Right renal pelvis (tissue), 4 donors: ENCODE data around the gene JMJD1C. TPM values are rescaled to one million over a fixed set of nuclear protein-coding genes. Genes with fewer than 3 reads are reported as not detected.
"Not testable (repeated sequence)": the region's sequence is repeated elsewhere in the genome, so short reads cannot be mapped to it uniquely, and the experiment has no call there.

Source experiments
- DNase-seq, 4 donors: peaks; one replicate each; pipeline ENCODE4 v3.0.0-alpha.2; 2013; ENCODE audit warnings: low read depth in 4 of 4, low spot score in 3 of 4, missing footprints in 1 of 4
- polyA plus RNA-seq, 4 donors: library from polyadenylated mRNA; unstranded; fragments of 120-200 nt; gene quantifications; one replicate each; pipeline ENCODE4 v1.2.1, GENCODE V29; 2013; ENCODE audit not compliant: insufficient read length in 4 of 4

Gene JMJD1C, protein sequence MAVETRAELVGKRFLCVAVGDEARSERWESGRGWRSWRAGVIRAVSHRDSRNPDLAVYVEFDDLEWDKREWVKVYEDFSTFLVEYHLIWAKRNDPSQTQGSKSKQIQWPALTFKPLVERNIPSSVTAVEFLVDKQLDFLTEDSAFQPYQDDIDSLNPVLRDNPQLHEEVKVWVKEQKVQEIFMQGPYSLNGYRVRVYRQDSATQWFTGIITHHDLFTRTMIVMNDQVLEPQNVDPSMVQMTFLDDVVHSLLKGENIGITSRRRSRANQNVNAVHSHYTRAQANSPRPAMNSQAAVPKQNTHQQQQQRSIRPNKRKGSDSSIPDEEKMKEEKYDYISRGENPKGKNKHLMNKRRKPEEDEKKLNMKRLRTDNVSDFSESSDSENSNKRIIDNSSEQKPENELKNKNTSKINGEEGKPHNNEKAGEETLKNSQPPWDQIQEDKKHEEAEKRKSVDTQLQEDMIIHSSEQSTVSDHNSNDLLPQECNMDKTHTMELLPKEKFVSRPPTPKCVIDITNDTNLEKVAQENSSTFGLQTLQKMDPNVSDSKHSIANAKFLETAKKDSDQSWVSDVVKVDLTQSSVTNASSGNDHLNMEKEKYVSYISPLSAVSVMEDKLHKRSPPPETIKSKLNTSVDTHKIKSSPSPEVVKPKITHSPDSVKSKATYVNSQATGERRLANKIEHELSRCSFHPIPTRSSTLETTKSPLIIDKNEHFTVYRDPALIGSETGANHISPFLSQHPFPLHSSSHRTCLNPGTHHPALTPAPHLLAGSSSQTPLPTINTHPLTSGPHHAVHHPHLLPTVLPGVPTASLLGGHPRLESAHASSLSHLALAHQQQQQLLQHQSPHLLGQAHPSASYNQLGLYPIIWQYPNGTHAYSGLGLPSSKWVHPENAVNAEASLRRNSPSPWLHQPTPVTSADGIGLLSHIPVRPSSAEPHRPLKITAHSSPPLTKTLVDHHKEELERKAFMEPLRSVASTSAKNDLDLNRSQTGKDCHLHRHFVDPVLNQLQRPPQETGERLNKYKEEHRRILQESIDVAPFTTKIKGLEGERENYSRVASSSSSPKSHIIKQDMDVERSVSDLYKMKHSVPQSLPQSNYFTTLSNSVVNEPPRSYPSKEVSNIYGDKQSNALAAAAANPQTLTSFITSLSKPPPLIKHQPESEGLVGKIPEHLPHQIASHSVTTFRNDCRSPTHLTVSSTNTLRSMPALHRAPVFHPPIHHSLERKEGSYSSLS (N-terminal part only)
- 100 to 1,000 TPM in 3 of 4 donors, 10 to 100 TPM in 1; 88.4 to 115 (median 112) TPM for polyA plus RNA-seq

DNA sequence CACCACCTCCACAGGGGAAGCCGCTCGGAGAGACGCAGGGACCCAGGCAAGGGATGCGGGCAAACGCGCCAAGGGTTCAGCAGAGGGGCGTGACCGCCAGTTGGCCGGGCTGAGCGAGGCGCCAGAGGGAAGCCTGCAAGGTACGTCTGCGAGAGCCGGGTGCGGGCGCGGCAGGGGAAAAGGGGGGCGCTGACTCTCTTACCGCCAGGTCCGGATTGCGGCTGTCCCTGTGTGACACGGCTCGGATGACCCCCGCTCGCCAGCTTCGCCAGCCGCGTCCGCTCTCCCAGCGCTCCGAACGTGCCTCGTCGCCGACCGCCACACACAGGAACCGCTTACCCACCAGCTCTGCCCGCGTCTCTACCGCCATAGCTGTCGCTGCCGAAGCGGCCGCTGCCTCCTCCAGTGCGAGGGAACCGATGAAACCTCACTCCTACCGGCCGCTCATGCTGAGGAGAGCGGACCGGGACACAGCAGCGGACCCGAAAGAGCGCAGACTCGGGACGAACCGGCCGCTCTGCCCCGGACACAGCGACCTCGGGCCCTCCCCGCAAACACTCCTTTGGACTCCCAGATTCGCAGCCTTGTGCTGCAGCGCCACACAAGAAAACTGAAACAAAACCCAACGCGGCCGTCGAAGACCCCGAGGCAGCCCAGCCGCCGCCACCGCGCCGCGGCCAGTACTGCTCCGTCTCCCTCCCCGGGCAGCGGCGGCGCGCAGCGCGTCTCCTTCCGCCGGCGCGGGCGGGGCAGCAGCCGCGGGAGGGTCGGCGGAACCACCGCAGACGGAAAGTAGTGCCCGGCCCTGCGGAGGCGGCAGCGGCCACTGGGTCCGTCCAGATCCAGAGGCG lies at the start of gene JMJD1C:
JMJD1C (minus strand) TSS at position 685 of the 851 bp plus-strand sequence; CDS start at position 370, 315 bp downstream.
- peak; percentile 70 to 79 (median 75) for DNase-seq

DNA sequence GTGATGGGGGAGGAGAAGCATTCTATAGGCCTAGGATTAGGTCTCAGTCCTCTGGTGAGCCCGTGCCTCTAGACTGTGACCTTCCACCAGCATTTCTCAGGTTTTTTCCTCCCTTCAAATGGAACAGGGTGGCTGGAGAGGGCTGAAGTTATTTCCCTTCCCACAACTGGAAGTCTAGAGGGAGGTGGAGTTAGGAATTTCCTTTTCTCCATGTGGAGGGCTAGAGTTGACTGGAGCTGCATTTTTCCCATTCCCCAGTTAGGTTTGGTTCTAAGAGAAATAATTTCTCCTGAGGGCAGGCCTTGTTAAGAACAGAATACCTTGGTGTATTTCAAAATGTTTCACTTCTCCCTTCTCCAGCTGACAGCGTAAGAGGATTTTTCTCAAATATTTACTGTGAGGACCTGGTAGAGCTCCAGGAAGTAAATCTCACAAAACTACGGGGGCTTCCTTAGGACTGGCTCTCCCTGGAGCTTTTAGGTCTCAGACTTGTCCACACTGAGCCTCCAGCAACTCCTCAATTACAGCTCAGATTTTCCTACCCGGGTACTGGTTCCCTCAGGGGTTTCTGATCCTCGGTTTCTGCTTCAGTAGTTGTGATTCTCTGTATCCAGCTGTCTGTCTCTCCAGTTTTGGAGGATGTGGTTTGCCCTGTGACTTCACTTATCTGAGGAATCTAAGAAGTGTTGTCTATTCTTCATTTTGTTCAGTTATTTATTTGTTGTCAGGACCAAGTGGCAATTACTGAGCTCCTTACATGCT lies 49.4 kb upstream of the JMJD1C start:
- no peak for DNase-seq

DNA sequence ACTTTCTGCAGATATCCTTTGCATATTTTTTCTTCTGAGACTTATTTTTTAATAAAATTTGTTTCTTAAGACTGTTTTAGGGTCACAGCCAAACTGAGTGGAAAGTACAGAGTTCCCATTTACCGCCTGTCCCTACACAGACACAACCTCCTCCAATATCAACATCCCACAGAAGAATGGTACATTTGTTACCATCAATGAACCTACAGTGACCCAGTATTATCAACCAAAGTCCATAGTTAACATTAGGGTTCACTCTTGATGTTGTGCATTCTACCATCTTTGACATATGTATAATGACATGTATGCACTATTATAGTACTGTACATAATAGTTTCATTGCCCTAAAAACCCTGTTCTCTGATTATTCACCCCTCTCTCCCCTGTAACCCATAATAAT lies 40.8 kb upstream of the JMJD1C start:
- DNase-seq: no peak

DNA sequence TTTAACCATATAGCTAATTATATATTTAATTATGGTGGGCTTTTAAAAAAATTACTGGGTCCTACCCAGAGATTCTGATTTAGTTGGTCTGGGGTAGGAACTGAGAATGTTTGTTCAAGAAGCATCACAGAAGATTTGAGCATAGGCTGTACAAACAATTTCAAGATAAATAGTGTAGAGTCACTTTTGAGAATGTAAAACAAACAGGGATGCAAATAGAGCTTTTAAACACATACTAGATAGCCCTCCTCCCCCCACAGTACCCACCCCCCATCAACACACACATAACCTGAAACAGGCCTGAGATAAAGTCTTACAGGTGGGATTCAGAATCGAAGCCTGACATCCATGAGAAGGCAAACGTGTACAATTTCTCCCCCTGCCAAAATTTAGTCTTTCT lies 39.8 kb upstream of the JMJD1C start:
- DNase-seq: no peak

DNA sequence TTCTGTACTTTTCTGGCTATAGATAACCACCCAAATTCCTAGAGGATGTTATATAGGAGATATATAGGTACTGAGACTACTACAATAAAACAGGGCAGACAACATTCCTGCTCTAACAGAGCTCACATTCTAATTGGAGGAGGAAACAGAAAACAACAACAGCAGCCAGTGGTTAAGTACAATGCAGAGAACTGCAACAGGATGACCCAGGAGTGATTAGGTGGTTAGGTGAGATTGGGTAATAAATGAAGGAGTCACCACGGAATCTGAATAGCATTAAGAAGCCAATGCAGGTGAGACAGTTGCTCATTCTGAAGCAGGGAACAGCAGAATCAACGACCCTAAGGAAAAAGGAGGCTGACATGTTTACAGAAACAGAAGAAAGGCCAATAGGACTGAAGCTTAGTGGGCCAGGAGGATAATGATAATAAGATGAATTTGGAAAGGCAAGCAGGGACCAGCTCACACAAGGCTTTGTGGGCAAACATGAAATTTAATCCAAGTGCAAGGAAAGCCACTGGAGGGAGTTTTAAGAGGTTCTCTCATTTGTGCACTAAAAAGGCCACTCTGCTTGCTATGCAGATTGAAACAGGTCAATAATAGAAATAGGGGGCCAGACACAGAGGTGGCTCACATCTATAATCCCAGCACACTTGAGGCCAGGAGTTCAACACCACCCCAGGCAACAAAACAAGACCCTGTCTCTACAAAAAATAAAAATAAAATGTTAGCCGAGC lies 38.5 kb upstream of the JMJD1C start:
- no peak for DNase-seq

DNA sequence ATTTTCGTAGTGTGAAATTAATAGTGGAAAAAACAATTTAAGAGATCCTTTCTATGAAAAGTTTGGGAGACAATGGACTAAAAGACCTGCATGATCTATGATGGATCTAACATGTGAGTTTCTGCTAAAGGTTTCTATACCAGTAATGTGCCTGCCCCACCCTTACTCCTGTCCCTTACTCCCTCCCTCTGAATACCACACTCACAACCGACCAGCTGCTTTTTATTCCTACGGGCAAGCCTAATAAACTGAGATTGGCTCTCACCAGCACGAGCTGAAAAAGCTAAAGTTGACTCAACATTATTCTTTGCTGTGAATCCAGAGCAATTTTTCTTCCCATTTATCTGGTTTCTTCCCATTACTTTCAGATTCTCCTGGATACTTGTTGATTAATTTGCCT lies 37.6 kb upstream of the JMJD1C start:
- no peak for DNase-seq

DNA sequence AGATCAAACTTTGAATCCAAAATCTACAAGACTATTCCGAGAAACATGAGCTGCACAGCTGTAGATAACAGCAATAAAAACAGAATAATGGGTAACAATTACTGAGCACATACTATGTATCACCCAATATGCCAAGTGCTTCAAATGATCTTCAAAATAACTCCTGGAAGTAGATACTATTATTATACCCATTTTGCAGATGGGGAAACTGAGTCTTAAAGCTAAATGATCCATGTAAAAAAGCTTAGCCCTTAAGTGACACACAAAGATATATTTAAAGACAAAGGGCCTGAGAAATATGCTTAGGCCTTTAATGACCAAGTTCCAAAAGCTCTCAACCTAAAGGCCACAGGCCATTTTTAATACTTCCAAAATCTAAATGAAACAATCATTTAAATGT lies 37.1 kb upstream of the JMJD1C start:
- no peak for DNase-seq

DNA sequence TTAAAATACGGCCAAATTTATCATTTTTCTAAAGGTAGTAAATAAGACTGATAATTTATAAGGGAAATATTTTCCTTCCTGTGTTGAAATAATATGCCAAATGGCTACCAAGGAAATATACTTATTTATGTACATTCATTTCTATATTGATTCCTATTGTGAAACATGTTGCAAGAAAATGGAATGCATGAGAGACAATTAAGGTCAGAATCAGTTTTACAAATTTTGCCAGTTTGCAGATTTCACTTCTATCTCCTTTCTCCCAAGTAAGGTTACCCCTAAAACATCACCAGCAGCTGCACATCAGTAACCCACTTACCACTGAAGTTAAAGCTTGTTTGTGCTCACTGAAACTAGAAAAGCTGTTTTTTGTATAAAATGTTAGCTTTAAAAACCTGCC lies 36.2 kb upstream of the JMJD1C start:
- no peak for DNase-seq

DNA sequence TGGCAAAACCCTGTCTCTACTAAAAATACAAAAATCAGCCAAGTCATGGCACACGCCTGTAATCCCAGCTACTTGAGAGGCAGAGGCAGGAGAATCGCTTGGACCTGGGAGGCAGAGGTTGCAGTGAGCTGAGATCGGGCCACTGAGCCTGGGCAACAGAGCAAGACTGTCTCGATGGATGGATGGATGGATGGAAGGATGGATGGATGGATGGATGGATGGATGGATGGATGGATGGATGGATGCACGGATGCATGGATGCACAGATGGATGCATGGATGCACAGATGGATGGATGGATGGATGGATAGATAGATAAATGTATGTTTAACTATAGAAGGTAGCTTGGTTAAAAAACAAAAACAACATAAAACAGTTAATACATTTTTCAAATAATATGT lies 34.8 kb upstream of the JMJD1C start:
- DNase-seq: not testable (repeated sequence)

DNA sequence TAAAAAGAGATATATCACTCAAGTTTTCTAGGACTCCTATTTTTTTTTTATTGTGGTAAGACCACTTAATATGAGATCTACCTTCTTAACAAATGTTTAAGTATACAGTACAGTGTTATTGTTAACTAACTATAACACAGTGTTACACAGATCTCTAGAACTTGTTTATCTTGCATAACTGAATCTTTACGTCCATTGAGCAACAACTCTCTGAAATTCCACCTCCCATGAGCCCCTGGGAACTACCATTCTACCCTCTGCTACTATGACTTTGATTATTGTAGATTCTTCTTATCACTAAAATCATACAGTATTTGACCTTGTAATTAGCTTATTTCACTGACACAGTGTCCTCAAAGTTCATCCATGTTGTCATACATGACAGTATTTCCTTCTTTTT lies 32.9 kb upstream of the JMJD1C start:
- no peak for DNase-seq

DNA sequence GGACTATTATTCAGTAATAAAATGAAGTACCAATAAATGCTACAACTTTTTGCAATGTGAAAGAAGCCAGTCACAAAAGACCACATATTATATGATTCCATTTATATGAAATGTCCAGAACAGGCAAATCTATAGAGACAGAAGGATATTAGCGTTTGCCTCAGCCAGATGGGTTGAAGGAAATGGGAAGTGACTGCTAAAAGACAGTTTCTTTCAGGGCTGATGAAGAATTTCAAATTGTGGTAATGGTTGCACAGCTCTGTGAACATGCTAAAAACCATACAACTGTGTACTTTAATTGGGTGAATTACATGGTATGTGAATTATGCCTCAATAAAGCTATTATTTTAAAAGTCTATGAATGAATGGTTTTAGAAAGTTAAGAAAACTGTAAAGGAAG lies 31.5 kb upstream of the JMJD1C start:
- DNase-seq: no peak

DNA sequence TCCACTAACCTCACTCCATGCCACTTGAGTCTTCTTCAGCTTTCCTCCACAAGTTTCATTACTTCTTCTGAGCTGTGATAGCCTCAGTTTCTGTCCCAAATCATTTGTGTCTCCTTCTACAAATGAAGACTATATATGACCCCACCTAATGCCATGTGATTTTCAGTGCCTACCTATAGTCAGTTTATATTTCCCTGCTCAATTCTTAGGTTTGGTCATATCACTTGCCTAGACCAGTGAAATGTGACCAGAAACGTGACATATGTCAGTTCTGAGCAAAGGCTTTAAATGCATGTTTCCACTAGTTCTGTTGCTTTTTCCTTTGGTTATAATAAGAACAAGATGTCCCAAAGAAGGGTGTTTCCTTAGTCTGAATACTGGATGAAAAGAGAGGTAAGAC lies 30.8 kb upstream of the JMJD1C start:
- no peak for DNase-seq

DNA sequence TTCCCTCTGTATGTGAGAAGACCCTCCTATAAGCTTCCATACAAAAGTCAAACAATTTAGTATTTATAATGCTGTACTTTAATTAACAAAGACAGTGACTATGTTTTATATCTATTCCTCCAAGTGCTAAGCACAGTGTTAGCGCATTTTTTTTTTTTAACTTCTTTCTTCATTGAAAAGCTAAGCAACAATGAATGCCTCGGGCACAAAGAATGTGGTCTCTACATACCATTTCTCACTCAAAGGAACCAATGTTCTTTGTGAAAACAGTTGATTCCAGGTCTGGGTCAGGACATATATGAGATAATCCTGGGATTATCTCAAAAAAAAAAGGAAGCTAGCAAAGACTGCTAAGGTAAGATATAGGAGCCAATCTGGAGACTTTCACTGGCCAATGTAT lies 29.2 kb upstream of the JMJD1C start:
- DNase-seq: no peak

DNA sequence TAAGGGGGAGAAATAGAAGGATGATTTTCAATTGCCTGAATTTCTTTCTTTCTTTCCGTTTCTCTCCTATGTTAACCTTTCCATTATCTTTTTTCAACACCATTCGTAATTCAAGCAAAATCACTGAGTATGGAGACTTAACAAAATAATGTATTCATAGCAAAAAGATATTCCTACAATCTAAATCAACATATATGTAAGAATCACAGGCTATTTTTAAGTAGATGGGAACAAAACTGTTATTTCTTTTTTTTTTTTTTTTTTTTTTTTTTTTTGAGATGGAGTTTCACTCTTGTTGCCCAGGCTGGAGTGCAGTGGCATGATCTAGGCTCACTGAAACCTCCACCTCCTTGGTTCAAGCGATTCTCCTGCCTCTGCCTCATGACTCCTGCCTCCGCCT lies 27.2 kb upstream of the JMJD1C start:
- no peak for DNase-seq

DNA sequence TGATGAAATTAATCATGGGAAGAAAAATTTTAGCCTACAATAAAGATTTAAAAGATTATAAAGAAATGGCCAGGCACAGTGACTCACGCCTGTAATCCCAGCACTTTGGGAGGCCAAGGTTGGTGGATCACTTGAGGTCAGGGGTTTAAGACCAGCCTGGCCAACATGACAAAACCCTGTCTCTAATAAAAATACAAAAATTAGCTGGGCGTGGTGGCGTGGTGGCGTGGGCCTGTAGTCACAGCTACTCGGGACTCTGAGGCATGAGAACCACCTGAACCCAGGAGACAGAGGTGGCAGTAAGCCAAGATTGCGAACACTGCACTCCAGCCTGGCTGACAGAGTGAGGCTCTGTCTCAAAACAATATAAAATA lies 26.5 kb upstream of the JMJD1C start:
- not testable (repeated sequence) for DNase-seq

DNA sequence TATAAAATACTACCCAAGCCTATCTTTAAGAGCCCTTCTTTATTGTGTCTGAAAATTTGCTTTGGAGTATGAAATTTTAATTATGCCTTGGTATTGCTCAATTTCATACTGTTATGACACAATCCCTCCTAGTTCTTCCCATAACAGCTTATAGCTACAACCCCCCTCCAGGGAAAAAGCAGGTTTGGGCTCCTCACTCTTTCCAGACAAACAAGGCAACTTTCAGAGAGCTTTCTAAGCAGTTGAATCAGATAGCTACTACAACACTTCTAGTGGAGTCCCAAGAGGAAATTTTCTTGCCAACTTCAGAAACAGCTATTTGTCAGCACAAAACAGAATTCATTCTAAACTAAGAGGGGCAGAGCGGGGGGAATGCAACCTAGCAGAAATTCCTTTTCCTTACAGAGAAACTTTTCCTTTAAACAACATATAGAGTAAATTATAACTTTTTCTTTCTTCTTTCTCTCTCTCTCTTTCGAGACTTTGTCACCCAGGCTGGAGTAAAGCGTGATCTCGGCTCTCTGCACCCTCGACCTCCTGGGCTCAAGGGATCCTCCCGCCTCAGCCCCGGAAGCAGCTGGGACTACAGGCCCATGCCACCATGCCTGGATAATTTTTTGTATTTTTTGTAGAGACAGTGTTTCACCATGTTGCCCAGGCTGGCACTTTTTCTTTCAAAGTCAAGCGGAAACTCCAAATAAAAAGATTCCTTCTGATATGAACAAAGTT lies 26.0 kb upstream of the JMJD1C start:
- DNase-seq: peak in 2 of 4 donors; percentile 24 to 25

DNA sequence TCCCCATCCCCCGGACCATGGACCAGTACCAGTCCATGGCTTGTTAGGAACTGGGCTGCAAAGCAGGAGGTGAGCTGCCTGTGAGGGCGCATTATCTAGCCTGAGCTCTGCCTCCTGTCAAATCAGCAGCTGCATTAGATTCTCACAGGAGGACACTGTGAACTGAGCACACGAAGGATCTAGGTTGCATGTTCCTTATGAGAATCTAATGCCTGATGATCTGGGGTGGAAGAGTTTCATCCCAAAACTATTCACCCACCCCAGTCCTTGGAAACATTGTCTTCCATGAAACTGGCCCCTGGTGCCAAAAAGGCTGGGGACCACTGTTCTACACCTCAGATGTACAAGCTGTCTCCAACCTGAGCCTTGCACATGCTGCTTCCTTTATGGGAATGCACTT lies 24.1 kb upstream of the JMJD1C start:
- no peak for DNase-seq

DNA sequence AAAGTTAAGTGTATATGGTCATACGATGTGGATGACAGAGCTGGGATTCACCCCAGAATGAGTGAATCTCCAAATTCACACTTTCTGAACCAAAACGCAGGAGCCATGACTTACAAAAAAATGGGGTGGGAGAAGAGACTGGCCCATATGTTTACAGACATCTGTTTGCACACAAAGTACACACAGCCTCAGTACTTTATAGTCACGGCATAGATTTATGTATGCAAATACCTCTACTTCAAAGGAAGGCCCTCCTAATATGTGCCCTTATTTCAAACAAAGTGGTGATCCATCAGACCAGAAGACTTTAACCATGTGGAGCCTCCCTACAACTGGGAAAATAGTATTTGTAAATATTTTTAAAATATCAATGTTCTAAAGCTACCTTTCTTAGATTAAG lies 22.2 kb upstream of the JMJD1C start:
- no peak for DNase-seq
